HEK293T (cell line): ENCODE data around the gene KDM6A.
"Not testable (repeated sequence)": the region's sequence is repeated elsewhere in the genome, so short reads cannot be mapped to it uniquely, and the experiment has no call there.

Experiments used
- CTCF ChIA-PET: fragments of 350-600 bp; formaldehyde crosslinking; extraction: SDS; loops from one replicate; lab custom pipeline; 2021; ENCODE audit warnings: antibody characterized with exemption, inconsistent platforms; lab: Yijun Ruan, JAX
- POLR2A ChIA-PET: fragments of 350-600 bp; formaldehyde crosslinking; extraction: SDS; loops from one replicate; lab custom pipeline; 2020; ENCODE audit warnings: antibody characterized with exemption, inconsistent platforms; lab: Yijun Ruan, JAX
- DNase-seq: peaks from one replicate; pipeline ENCODE4 v3.0.0; 2012; ENCODE audit warnings: mixed read lengths; ENCODE audit errors: extremely low spot score
- ARNT ChIP-seq: fragments of 450-650 bp; IDR thresholded peaks from 2 replicates; pipeline ENCODE4 v1.6.1; 2017; ENCODE audit warnings: mild to moderate bottlenecking
- BHLHE40 ChIP-seq: fragments of 450-650 bp; IDR thresholded peaks from 2 replicates; pipeline ENCODE4 v1.6.1; 2016; ENCODE audit warnings: mild to moderate bottlenecking, moderate library complexity, borderline replicate concordance
- CTBP1 ChIP-seq: fragments of 450-650 bp; IDR thresholded peaks from 2 replicates; pipeline ENCODE4 v1.6.1; 2016; ENCODE audit warnings: borderline replicate concordance
- ELF4 ChIP-seq: fragments of 450-650 bp; IDR thresholded peaks from 2 replicates; pipeline ENCODE4 v1.6.1; 2017; ENCODE audit warnings: antibody characterized with exemption
- FOXA1 ChIP-seq: fragments of 450-650 bp; IDR thresholded peaks from 2 replicates; pipeline ENCODE4 v1.6.1; 2016; ENCODE audit warnings: mild to moderate bottlenecking
- FOXK2 ChIP-seq: fragments of 450-650 bp; IDR thresholded peaks from 2 replicates; pipeline ENCODE4 v1.6.1; 2016; ENCODE audit warnings: mild to moderate bottlenecking
- FOXM1 ChIP-seq: fragments of 450-650 bp; IDR thresholded peaks from 2 replicates; pipeline ENCODE4 v1.6.1; 2017; ENCODE audit warnings: mild to moderate bottlenecking, borderline replicate concordance
- HDGF ChIP-seq: fragments of 450-650 bp; IDR thresholded peaks from 2 replicates; pipeline ENCODE4 v1.6.1; 2017; ENCODE audit warnings: antibody characterized with exemption, borderline replicate concordance
- L3MBTL2 ChIP-seq: fragments of 450-650 bp; conservative IDR thresholded peaks from 2 replicates; pipeline ENCODE4 v1.6.1; 2016; ENCODE audit warnings: mild to moderate bottlenecking
- LEF1 ChIP-seq: fragments of 450-650 bp; IDR thresholded peaks from 2 replicates; pipeline ENCODE4 v1.6.1; 2017; ENCODE audit warnings: mild to moderate bottlenecking, borderline replicate concordance
- NFRKB ChIP-seq: fragments of 450-650 bp; IDR thresholded peaks from 2 replicates; pipeline ENCODE4 v1.6.1; 2016; ENCODE audit warnings: mild to moderate bottlenecking, moderate library complexity
- PKNOX1 ChIP-seq: fragments of 450-650 bp; IDR thresholded peaks from 2 replicates; pipeline ENCODE4 v1.6.1; 2016
- SP1 ChIP-seq: fragments of 450-650 bp; IDR thresholded peaks from 2 replicates; pipeline ENCODE4 v1.6.1; 2017
- SUZ12 ChIP-seq: fragments of 450-650 bp; IDR thresholded peaks from 2 replicates; pipeline ENCODE4 v1.6.1; 2016; ENCODE audit warnings: mild to moderate bottlenecking
- TARDBP ChIP-seq: fragments of 450-650 bp; IDR thresholded peaks from 2 replicates; pipeline ENCODE4 v1.6.1; 2016
- ZNF384 ChIP-seq: fragments of 450-650 bp; IDR thresholded peaks from 2 replicates; pipeline ENCODE4 v1.6.1; 2016

Gene KDM6A

DNA sequence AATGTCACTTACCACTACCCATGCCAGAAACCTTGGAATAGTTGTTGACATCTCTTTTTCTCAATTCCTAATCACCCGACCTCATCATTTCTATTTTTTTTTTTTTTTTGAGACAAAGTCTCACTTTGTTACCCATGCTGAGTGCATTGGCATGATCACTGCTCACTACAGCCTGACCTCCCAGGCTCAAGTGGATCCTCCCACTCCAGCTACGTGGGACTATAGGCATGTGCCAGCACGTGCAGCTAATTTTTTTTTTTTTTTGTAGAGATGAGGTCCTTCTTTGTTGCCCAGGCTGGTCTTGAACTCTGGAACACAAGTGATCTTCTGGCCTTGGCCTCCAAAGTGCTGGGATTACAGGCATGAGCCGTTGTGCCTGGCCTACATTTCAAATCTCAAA lies 12.0 kb downstream of the KDM6A start:
- no peak for TF ChIP-seq CTBP1
- no peak for TF ChIP-seq SP1
- TF ChIP-seq PKNOX1: no peak
- TF ChIP-seq ZNF384: no peak
- no peak for TF ChIP-seq SUZ12
- TF ChIP-seq ELF4: no peak
- TF ChIP-seq HDGF: no peak
- TF ChIP-seq BHLHE40: no peak
- no peak for TF ChIP-seq NFRKB
- TF ChIP-seq TARDBP: no peak
- TF ChIP-seq FOXA1: no peak
- TF ChIP-seq L3MBTL2: no peak
- no peak for TF ChIP-seq FOXK2
- TF ChIP-seq FOXM1: no peak
- TF ChIP-seq LEF1: no peak
- no peak for TF ChIP-seq ARNT
- DNase-seq: no peak
- POLR2A ChIA-PET: no interaction called here
- CTCF ChIA-PET: no interaction called here

GRCh38 chrX:44889824-44890223 lies 16.8 kb downstream of the KDM6A start:
- DNase-seq: no peak
- ChIA-PET CTCF (no interaction called here), POLR2A (no interaction called here)

DNA sequence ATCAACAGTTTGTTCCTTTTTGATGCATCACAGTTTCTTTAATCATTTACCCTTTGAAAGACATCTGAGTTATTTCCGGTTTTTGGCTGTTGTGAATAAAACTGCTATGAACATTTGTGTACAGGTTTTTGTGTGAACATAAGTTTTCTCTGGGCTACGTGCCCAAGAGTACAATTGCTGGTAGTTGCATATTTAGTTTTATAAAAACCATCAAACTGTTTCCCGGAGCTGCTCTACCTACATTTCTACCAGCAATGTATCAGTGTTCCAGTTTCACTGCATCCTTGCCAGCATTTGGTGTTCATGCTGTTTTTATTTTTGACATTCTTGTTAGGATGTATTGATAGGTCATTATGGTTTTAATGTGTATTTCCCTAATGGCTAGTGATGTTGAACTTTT lies 17.3 kb downstream of the KDM6A start:
- ChIA-PET CTCF (no interaction called here), POLR2A (no interaction called here)
- no peak for TF ChIP-seq BHLHE40
- TF ChIP-seq HDGF: no peak
- no peak for TF ChIP-seq ZNF384
- TF ChIP-seq SP1: no peak
- no peak for TF ChIP-seq TARDBP
- no peak for TF ChIP-seq SUZ12
- no peak for TF ChIP-seq NFRKB
- no peak for DNase-seq

More at GRCh38 chrX:44889824-44890223, 16.8 kb downstream of the KDM6A start:
- TF ChIP-seq TARDBP: no peak
- TF ChIP-seq FOXM1: no peak
- TF ChIP-seq SP1: no peak
- TF ChIP-seq NFRKB: no peak
- TF ChIP-seq PKNOX1: no peak
- no peak for TF ChIP-seq L3MBTL2
- no peak for TF ChIP-seq BHLHE40
- no peak for TF ChIP-seq CTBP1

DNA sequence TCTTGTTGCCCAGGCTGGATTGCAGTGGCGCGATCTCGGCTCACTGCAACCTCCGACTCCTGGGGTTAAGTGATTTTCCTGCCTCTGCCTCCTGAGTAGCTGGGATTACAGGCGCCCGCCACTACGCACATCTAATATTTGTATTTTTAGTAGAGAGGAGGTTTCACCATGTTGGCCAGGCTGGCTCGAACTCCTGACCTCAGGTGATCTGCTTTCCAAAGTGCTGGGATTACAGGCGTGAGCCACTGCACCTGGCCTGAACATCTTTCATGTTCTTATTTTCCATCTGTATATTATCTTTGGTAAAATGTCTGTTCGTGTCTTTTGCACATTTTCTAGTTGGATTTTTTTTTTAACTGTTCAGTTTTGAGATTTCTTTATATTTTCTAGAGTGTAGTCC lies 17.7 kb downstream of the KDM6A start:
- CTCF ChIA-PET, POLR2A ChIA-PET, DNase-seq: not testable (repeated sequence)

DNA sequence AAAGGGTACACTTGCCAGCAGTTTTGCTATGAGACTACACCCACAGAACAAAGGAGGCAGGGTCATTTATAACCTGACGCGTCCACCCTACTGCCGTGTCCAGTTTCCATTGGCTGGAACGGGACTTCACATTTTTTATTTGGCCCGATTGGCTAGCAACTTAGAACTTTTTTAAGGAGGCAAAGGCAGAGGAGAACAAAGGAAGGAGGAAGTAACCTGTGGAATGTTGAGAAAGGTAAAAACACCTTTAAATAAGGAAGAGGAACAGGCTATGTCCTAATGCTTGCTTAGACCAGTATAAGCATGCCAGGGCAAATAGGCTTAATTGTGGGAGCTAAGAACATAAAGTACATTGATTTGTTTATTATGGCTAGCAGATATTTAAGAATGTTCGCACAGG lies 18.7 kb downstream of the KDM6A start:
- no peak for TF ChIP-seq ELF4
- no peak for DNase-seq
- ChIA-PET POLR2A (no interaction called here), CTCF (no interaction called here)

DNA sequence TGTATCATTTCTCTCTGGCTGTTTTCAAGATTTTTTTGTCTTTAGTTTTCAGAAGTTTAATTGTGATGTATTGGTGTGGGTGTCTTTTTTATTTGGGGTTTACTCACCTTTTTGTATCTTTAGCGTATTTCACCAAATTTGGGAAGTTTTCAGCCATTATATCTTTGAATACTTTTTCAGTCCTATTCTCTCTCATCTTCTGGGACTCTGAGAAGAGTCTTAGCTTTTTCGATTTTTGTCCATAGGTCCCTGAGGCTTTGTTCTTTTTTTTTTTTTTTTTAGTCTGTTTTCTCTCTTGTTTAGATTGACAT lies 23.8 kb downstream of the KDM6A start:
- no peak for DNase-seq
- ChIA-PET CTCF (no interaction called here), POLR2A (no interaction called here)
- TF ChIP-seq LEF1 (no peak), NFRKB (no peak), PKNOX1 (no peak), BHLHE40 (no peak), FOXM1 (no peak), L3MBTL2 (no peak), CTBP1 (no peak), SP1 (no peak), ELF4 (no peak), FOXA1 (no peak), SUZ12 (no peak), FOXK2 (no peak), ZNF384 (no peak)

GRCh38 chrX:44897539-44897938 lies 24.6 kb downstream of the KDM6A start:
- ChIA-PET POLR2A (no interaction called here), CTCF (interaction anchor here (0.6 to 1.1 kb wide), 2 partner anchors 21 to 275 kb away, joined by 3 to 4 read pairs; no protein-coding TSS in a partner anchor)
- DNase-seq: no peak

More at GRCh38 chrX:44897539-44897938, 24.6 kb downstream of the KDM6A start:
- no peak for TF ChIP-seq ZNF384
- TF ChIP-seq ELF4: no peak
- TF ChIP-seq HDGF: no peak
- no peak for TF ChIP-seq CTBP1
- TF ChIP-seq FOXM1: no peak
- TF ChIP-seq NFRKB: no peak
- TF ChIP-seq L3MBTL2: no peak
- no peak for TF ChIP-seq BHLHE40
